Subcutaneous adipose tissue (tissue), 4 donors: Measurements from ENCODE around the gene RAP2A. TPM values are rescaled to one million over a fixed set of nuclear protein-coding genes. Genes with fewer than 3 reads are reported as not detected.

Source experiments
- CTCF ChIP-seq: fragments of 450-650 bp; IDR thresholded peaks from one replicate; pipeline ENCODE4 v1.5.1; 2016; ENCODE audit warnings: low read depth, mild to moderate bottlenecking, control low read depth, antibody characterized with exemption, moderate library complexity
- total RNA-seq, 4 donors: library from RNA; depleted of rRNA; stranded (reverse); fragments of >200 nt; gene quantifications; one replicate each; pipeline ENCODE4 v1.1.0, GENCODE V29; 2016

RAP2A gene
- total RNA-seq, 4 donors from 2014 or later: 27.1 to 55.1 (median 45.4) TPM

GRCh38 chr13:97456047-97456446 lies 22.1 kb downstream of the RAP2A start:
- TF ChIP-seq CTCF: no peak

- TF ChIP-seq CTCF: no peak
Measured at GRCh38 chr13:97459215-97459777, 25.3 kb downstream of the RAP2A start.

GRCh38 chr13:97460004-97460775 lies 26.2 kb downstream of the RAP2A start:
- TF ChIP-seq CTCF: no peak

- TF ChIP-seq CTCF: no peak
Measured at GRCh38 chr13:97460853-97461252, 26.9 kb downstream of the RAP2A start.

GRCh38 chr13:97464561-97464960 lies 30.6 kb downstream of the RAP2A start:
- no peak for TF ChIP-seq CTCF

GRCh38 chr13:97466722-97467121 lies 32.8 kb downstream of the RAP2A start:
- no peak for TF ChIP-seq CTCF

- TF ChIP-seq CTCF: no peak
Measured at GRCh38 chr13:97468331-97468730, 34.4 kb downstream of the RAP2A start.
